ENCODE data around the gene FECH.

FECH gene

GRCh38 chr18:57547260-57547659, 39.2 kb downstream of the FECH start:
- DNase-seq (ENCODE audit: low read depth): no peak
- H3K4me3 ChIP-seq (ENCODE audit: low read depth, low read length): no peak overlapping the region
- no peak for TF ChIP-seq CTCF (IDR thresholded peaks at IDR 0.05; ENCODE audit: low read depth, low read length, missing control alignments)

- no peak for TF ChIP-seq CTCF (IDR thresholded peaks at IDR 0.05; ENCODE audit: low read depth, low read length, missing control alignments)
- no peak overlapping the region for H3K4me3 ChIP-seq (ENCODE audit: low read depth, low read length)
- no peak for DNase-seq (ENCODE audit: low read depth)
Observed at GRCh38 chr18:57544936-57545660, 41.4 kb downstream of the FECH start.

- TF ChIP-seq CTCF (IDR thresholded peaks at IDR 0.05; ENCODE audit: low read depth, low read length, missing control alignments): no peak
Observed at GRCh38 chr18:57543560-57543959, 42.9 kb downstream of the FECH start.

GRCh38 chr18:57542812-57543427, 43.6 kb downstream of the FECH start:
- no peak for DNase-seq (ENCODE audit: low read depth)
- no peak for TF ChIP-seq CTCF (IDR thresholded peaks at IDR 0.05; ENCODE audit: low read depth, low read length, missing control alignments)
- H3K4me3 ChIP-seq (ENCODE audit: low read depth, low read length): no peak overlapping the region

More at GRCh38 chr18:57543560-57543959, 42.9 kb downstream of the FECH start:
- H3K4me3 ChIP-seq (ENCODE audit: low read depth, low read length): no peak overlapping the region
- no peak for DNase-seq (ENCODE audit: low read depth)

- no peak overlapping the region for H3K4me3 ChIP-seq (ENCODE audit: low read depth, low read length)
- DNase-seq (ENCODE audit: low read depth): no peak
- no peak for TF ChIP-seq CTCF (IDR thresholded peaks at IDR 0.05; ENCODE audit: low read depth, low read length, missing control alignments)
Observed at GRCh38 chr18:57542126-57542525, 44.4 kb downstream of the FECH start.

- no peak for DNase-seq (ENCODE audit: low read depth)
- TF ChIP-seq CTCF (IDR thresholded peaks at IDR 0.05; ENCODE audit: low read depth, low read length, missing control alignments): no peak
Observed at GRCh38 chr18:57539702-57540101, 46.8 kb downstream of the FECH start.

GRCh38 chr18:57538614-57539013, 47.9 kb downstream of the FECH start:
- DNase-seq (ENCODE audit: low read depth): no peak
- no peak overlapping the region for H3K4me3 ChIP-seq (ENCODE audit: low read depth, low read length)
- TF ChIP-seq CTCF (IDR thresholded peaks at IDR 0.05; ENCODE audit: low read depth, low read length, missing control alignments): no peak

More at GRCh38 chr18:57539702-57540101, 46.8 kb downstream of the FECH start:
- H3K4me3 ChIP-seq (ENCODE audit: low read depth, low read length): no peak overlapping the region
